ENCODE data around the gene SEMA3E.
"Not testable (repeated sequence)": the region's sequence is repeated elsewhere in the genome, so short reads cannot be mapped to it uniquely, and the experiment has no call there.

SEMA3E gene

DNA sequence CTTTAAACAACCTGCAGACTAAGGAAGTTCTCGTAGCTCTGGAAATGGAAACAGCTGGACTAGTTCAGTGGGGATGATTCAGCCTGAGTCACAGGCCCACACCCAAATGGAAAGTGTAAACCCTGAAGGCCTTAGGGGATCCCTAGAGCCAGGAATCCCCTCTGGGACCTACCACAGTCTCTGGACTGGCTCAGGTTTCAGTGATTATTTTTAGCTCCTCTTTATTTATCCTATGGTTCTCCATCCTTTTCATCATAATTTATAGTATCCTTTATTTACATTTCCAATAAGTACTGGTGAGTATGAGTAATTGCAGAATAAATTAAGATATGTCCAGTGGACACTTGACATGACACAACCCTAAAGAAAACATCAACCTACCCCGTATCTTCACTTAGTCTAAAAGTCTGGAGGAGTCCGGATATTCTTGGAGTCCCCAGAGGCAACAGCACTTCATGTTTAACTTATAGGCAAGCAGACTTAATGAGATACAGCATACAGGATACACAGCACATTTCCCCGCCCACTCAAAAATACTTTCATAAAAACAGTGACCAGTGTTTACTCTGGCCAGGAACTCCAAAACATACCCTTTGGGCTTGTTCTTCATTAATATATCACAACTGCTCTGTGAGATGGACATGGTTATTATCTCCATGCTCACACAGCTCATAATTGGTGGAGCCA is 28.4 kb upstream of the SEMA3E start:
- FAIRE-seq (no peak), DNase-seq (ENCODE audit: insufficient read length) (no peak)
- TF ChIP-seq POLR2A (IDR thresholded peaks at IDR 0.05; ENCODE audit: low read depth, low read length) (no peak), TAF1 (IDR thresholded peaks at IDR 0.05; ENCODE audit: borderline replicate concordance, low read depth, low read length) (no peak), POLR2AphosphoS5 (IDR thresholded peaks at IDR 0.05; ENCODE audit: low read depth, low read length) (no peak)

DNA sequence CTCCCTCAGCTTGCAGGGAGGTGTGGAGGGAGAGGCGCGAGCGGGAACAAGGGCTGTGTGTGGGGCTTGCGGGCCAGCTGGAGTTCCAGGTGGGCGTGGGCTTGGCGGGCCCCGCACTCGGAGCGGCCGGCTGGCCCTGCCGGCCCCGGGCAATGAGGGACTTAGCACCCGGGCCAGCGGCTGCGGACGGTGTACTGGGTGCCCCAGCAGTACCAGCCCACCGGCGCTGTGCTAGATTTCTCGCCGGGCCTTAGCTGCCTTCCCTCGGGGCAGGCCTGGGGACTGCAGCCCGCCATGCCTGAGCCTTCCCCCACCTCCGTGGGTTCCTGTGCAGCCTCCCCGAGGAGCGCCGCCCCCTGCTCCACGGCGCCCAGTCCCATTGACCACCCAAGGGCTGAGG is 24.4 kb upstream of the SEMA3E start:
- not testable (repeated sequence) for DNase-seq (ENCODE audit: insufficient read length)

DNA sequence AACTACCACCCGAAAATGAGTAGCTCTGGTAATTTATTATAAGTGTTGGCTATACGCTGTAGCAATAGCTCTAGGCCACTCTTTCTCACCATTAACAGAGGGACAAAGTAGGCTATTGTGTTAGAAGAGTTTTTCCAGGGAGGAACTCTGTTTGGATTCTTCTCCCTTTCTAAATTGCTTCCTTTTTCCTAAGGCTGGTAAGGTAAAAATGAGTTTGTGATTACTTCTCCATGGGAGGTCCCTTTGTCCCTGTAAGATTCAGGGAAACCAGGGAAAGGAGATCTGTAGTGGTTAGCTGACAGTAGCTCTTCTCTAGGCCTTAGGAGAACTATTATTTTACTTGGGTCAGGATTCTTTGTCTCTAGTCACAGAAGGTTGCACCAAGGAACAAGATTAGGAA is 23.2 kb upstream of the SEMA3E start:
- DNase-seq (ENCODE audit: insufficient read length) (no peak), FAIRE-seq (no peak)
- TF ChIP-seq TAF1 (IDR thresholded peaks at IDR 0.05; ENCODE audit: borderline replicate concordance, low read depth, low read length) (no peak), POLR2AphosphoS5 (IDR thresholded peaks at IDR 0.05; ENCODE audit: low read depth, low read length) (no peak), POLR2A (IDR thresholded peaks at IDR 0.05; ENCODE audit: low read depth, low read length) (no peak)

More for the DNA sequence above, 24.4 kb upstream of the SEMA3E start:
- FAIRE-seq, result not testable (repeated sequence)

DNA sequence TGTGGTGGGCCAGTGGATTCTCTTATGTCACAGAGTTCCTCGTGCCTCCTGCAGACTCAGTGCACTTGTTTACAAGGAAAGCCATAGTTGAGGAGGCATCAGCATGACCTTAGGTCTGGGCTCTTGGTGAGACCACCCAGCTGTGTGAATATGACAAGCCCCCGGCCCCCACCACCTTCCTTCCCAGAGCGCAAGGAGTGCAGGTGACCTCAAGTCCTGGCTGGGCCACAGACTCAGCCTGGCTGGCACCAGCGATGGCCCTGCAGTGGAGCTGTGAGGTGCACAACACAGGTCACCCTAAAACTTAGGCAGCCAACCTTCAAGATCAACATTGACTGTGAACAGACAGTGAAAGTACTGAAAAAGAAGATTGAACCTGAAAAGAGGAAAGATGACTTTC is 14.2 kb upstream of the SEMA3E start:
- FAIRE-seq, result no peak
- TF ChIP-seq POLR2A (IDR thresholded peaks at IDR 0.05; ENCODE audit: low read depth, low read length) (no peak), TAF1 (IDR thresholded peaks at IDR 0.05; ENCODE audit: borderline replicate concordance, low read depth, low read length) (no peak), POLR2AphosphoS5 (IDR thresholded peaks at IDR 0.05; ENCODE audit: low read depth, low read length) (no peak)
- DNase-seq (ENCODE audit: insufficient read length), result no peak

DNA sequence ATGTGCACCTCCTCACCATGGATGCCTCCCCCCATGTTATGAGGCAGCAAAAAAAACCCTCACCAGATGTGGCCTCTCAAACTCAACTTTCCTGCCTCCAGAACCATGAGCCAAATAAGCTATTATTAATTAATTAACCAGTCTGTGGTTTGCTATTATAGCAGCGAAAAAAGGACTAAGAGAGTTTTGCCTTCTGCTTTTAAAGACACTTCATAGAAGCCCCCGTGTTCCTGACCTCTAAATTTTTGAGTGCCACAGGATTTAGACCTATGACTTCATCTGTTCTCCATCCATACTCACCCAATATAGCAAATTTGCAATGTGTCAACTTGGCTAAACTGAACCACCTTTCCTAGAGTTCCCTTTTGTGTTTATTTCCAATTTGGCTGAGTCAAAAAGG is 9.2 kb upstream of the SEMA3E start:
- DNase-seq (ENCODE audit: insufficient read length), result no peak
- TF ChIP-seq POLR2AphosphoS5 (IDR thresholded peaks at IDR 0.05; ENCODE audit: low read depth, low read length), result no peak
- no peak for TF ChIP-seq POLR2A (IDR thresholded peaks at IDR 0.05; ENCODE audit: low read depth, low read length)
- TF ChIP-seq TAF1 (IDR thresholded peaks at IDR 0.05; ENCODE audit: borderline replicate concordance, low read depth, low read length), result no peak
- no peak for FAIRE-seq

DNA sequence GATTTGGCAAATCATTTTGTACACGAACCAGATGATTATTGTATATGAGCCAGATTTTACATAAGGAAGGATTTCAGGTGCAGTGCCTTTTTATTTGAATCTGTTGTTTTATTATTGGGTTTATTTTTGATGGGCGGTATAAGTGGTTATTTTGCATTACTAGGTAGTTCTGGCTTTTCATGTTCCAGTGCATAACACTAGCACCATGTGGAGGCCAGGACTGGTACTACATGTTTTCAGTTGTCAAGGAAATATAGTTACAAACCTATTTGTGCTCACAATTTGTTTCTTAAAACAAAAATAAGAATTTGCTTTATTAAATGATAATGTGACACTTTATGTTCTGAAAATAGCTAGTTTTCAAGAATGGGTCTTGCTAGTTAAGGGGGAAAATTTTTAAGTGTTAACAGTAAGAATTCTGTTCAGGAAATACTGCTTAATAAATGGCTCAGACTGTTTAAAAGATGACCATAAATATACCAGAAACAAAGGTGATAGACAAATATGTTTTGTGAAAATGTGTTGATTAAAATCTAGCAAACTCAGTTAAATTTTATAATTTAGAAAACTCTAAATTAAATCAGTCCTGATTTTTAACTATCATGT is 7.1 kb upstream of the SEMA3E start:
- FAIRE-seq, result no peak
- TF ChIP-seq POLR2AphosphoS5 (IDR thresholded peaks at IDR 0.05; ENCODE audit: low read depth, low read length) (no peak), POLR2A (IDR thresholded peaks at IDR 0.05; ENCODE audit: low read depth, low read length) (no peak), TAF1 (IDR thresholded peaks at IDR 0.05; ENCODE audit: borderline replicate concordance, low read depth, low read length) (no peak)
- no peak for DNase-seq (ENCODE audit: insufficient read length)

DNA sequence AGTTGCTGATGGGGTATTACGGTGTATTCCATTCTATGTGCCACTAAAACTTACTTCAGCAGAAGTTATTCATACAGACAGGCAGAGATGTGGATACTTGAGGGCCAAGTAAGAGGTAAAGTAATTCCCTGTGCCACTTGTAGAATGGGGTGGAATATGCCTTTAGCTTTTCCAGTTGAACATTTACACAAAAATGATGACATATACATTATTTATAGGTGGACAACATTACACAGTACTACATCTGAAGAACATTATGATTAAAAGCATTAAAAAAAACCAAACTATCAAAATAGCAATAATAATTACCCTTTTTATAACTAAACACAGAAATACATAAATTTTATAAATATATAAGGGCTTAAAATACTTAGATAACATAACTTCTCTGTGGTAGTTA is 3.5 kb upstream of the SEMA3E start:
- DNase-seq (ENCODE audit: insufficient read length) (no peak), FAIRE-seq (no peak)
- no peak for TF ChIP-seq POLR2A (IDR thresholded peaks at IDR 0.05; ENCODE audit: low read depth, low read length)
- no peak for TF ChIP-seq POLR2AphosphoS5 (IDR thresholded peaks at IDR 0.05; ENCODE audit: low read depth, low read length)
- TF ChIP-seq TAF1 (IDR thresholded peaks at IDR 0.05; ENCODE audit: borderline replicate concordance, low read depth, low read length), result no peak

DNA sequence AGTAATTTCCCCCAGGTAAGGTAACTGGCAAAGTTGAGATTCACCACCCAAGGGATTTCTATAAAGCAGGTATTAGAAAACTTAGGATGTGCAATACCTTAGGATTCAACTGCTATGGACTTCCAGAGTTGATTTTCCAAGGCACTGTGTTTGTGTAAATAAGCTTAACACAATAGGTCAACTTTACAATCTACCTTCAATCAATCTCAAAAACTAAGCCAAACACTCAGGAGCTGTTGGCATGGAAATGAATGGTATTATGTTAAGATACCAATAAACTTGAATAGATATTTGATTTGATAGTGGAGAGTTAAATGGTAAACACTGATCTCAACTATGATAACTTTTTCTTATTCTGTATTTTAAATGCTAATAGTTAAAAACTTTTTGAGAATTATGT is 762 bp upstream of the SEMA3E start:
- DNase-seq (ENCODE audit: insufficient read length) (no peak), FAIRE-seq (no peak)

DNA sequence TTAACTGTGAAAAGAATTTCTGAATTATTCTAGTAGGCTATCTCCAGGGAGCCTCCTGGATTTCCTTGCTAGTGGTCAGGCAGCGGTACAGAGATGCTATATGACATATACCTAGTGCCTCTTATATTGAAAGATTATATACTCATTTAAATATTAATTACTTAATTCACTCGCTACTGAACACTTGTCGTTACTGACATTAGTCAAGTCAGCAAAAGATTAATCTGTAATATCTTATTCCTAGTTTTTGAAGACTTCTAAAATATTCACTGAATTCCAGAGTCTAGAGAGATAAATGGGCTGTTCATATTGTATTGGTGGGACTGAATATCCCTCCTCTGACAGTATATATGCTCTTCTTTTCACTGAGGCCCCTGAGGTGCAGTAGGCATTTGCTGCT is 2.9 kb downstream of the SEMA3E start:
- no peak for TF ChIP-seq POLR2AphosphoS5 (IDR thresholded peaks at IDR 0.05; ENCODE audit: low read depth, low read length)
- no peak for TF ChIP-seq TAF1 (IDR thresholded peaks at IDR 0.05; ENCODE audit: borderline replicate concordance, low read depth, low read length)
- no peak for TF ChIP-seq POLR2A (IDR thresholded peaks at IDR 0.05; ENCODE audit: low read depth, low read length)
- FAIRE-seq, result no peak
- no peak for DNase-seq (ENCODE audit: insufficient read length)

More for the DNA sequence above, 762 bp upstream of the SEMA3E start:
- TF ChIP-seq POLR2AphosphoS5 (IDR thresholded peaks at IDR 0.05; ENCODE audit: low read depth, low read length), result no peak
- TF ChIP-seq TAF1 (IDR thresholded peaks at IDR 0.05; ENCODE audit: borderline replicate concordance, low read depth, low read length), result no peak
- no peak for TF ChIP-seq POLR2A (IDR thresholded peaks at IDR 0.05; ENCODE audit: low read depth, low read length)

DNA sequence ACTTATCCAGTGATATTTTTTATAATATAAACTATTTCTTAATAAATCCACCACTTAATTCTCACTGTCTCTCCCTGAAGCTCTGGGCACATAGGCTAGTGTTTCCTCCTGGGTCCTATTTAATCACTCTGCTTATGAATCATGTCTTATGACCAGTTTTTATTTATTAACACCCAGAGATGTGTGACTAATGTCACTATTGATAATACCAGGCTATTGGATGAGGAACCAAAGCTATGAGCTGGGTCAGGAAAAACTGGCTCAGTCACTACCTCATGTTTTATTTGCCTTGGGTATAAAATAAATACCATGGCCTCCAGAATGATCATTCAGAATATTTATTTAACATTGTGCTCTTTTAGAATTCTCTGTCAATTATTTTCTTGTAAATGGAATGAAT is 5.2 kb downstream of the SEMA3E start:
- FAIRE-seq (no peak), DNase-seq (ENCODE audit: insufficient read length) (no peak)
- TF ChIP-seq POLR2A (IDR thresholded peaks at IDR 0.05; ENCODE audit: low read depth, low read length), result no peak

DNA sequence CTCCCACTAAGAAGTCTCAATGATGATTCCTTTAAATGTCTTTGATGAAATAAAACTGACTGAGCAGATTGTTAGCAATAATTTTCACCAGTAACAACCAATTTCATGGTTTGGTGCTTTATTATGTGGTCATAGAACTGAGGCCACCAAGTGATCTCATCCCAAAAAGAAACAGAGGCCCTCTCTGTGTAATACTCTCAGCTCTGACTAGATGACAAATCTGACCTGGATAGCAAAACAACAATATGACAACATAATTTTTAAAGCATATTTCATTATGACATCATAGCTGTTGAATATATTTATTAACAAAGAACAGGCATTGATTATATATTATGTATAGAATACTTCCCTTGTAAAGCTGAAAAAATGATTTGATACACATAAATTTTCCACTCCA is 5.9 kb downstream of the SEMA3E start:
- FAIRE-seq (no peak), DNase-seq (ENCODE audit: insufficient read length) (no peak)
- TF ChIP-seq POLR2AphosphoS5 (IDR thresholded peaks at IDR 0.05; ENCODE audit: low read depth, low read length) (no peak), POLR2A (IDR thresholded peaks at IDR 0.05; ENCODE audit: low read depth, low read length) (no peak), TAF1 (IDR thresholded peaks at IDR 0.05; ENCODE audit: borderline replicate concordance, low read depth, low read length) (no peak)

DNA sequence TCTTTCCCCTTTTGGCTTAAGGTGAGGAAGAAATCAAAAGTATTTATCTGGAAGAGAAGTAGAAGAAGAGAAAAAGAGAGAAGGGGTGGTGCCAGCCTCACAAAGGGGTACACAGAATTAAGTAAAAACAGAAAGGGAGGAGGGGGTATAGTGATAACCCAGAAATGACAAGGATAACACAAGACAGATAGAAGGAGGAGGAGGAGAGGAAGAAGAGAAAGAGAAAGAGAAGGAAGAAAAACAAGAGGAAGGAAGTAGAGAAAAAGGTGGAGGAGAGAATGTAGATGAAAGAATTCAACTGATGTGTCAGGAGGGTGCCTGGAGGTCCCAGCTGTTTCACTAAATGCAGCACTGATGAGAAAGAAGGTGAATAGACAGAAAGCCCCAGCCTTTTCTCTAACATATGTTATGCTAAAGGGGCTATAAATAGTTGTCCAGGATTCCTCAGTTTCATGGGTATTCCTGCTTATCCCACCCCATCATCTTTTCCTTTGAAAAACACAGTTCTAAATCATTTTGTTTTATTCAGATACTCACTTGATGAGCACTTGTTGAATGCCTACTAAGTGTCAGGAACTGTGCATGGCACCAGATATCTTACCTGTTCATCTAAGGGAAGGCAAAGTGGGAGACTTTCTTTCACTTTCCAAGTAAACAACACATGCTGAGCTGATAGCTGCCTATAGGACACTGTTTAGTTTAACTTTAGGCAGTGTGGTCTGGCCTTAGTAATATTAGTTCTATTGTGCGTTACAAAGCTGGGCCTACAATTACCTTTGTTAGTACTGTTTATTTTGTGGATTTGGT is 8.0 kb downstream of the SEMA3E start:
- DNase-seq (ENCODE audit: insufficient read length), result no peak
- TF ChIP-seq POLR2AphosphoS5 (IDR thresholded peaks at IDR 0.05; ENCODE audit: low read depth, low read length) (no peak), TAF1 (IDR thresholded peaks at IDR 0.05; ENCODE audit: borderline replicate concordance, low read depth, low read length) (no peak), POLR2A (IDR thresholded peaks at IDR 0.05; ENCODE audit: low read depth, low read length) (no peak)
- FAIRE-seq, result no peak

All from GM12892 (cell line).